ENCODE results near the gene RHOBTB1.

Gene RHOBTB1

DNA sequence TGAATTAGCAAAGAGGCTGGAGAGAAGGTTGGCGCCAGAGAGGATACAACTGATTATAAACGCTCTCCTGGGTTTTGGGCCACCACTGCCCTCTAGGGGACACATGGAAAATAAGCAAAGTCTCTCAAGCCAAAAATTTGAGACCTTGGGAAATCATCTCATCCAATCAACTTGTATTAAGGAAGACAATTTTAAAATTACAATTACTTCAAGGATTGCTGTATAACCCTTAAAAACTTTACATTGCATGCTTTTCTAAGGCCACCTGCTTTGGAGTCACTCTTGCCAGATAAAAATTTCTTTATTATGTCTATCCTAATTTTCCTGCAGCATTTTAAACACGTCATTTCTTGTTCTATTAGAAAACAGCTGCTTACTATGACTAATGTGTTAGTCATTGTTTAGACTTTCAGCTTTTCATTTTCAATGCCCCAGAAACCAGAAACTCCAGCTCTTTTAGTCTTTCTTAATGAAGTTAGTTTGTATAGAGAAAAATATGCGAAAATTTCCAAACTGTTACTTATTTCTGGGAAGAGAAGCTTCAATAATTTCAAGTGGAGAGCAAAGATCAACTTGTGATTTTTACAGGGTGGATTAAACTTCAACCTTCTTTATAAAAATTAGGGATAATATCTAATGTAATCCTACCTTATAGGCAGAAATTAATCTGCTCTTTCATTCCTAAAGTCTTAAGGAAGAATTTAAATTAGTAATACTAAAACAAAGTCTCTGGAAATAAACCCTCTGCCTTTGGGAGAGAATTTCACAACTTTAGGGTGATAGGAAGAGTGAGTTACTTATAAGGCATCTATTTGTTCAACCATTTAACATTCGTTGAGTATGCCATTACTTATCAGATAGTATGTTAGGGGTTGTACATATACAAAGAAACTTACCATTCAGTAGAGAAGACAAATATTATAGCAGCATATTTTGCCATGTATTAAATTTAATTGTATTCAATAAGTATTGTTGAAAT is 20.6 kb upstream of the RHOBTB1 start:
- peak; percentile 94 for DNase-seq (ENCODE audit: low spot score)

DNA sequence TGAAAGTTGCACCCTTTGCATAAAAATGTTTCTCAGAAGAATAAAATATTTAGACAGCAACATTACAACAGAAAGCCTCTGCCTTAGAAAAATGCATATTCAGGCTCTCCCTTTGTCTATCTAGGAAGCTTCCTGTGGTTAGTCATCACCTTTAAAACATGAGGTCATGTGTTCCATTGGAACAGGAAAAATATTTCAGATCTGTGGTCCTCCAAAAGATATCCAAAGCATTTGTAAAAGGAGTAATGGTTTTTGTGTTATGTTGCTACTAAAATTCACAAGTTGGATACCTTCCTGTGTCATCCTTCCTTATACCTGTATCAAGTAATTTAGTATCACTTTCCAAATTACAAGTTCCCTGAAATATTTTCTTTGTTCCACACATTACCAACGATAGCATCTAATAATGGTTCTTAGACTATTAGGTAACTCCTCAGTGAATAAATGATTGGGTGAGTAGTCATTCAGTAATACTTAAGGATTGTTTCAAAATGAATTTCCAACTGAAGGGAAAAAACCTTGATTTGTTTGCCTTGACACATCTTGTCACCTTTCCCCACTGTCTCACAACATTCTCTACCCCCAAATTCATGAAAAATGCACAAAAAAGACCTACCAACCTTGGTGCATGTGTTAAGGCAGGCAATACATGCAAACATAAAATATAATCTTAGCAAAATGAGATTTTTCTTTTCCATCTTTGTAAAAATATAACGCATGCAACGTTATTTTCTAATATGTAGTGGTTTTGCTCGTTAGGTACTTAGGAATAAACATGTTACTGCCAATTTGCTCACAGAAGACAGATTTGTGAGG is 19.7 kb upstream of the RHOBTB1 start:
- peak; percentile 67 for DNase-seq (ENCODE audit: low spot score)

DNA sequence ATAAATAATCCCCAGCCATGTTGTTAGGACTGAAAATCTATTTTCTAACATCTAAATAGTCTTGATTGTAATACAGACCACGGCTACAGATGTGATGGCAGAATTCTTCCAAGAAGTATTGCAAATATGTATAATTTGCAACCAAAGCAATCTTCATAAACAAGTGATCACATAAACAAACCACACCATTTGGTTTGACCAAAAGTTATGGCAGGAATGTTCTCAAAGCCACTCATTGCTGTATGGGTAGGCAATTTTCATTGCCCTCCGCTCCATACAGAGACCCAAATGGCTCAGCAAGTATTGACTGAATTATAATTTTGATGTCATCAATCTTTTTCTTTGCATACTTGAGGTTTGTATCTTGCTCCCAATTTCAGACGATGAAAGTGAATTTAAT is 19.0 kb upstream of the RHOBTB1 start:
- no peak for DNase-seq (ENCODE audit: low spot score)

DNA sequence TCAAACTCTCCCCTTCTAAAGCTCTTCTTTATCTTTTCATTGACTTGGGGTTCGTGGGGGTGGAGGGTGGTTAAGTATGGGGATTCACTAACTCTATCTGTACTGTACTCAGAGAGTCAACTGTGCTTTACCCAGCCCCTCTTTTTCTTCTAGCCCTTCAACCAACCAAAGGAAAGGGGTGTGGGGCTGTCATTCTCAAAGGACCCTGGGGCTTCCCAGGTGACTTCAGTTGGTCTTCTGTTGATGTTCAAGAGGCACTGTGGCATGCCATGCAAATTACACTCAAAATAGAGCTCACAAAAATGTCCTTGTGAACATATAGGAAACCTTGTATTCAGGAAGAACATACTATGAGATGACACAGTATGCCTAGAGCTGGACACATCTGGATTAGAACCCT is 16.9 kb upstream of the RHOBTB1 start:
- no peak for DNase-seq (ENCODE audit: low spot score)

DNA sequence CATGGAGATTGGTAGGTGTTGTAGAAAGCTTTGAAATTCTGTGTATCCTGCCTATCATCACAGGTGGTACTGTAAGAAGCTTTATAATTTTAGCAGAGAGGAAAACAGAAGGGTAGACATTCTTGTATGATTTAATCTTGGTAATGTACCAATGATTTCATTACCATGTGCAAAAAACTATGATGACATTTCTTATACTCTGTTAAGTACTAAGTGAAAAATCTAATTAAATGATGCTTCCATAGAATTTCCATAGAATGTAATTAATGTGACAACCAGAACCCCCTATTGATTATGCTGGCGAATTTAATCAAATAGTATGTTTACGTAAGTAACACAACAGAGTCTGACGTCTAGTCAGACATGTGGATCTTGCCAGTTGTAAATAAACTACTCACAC is 16.0 kb upstream of the RHOBTB1 start:
- no peak for DNase-seq (ENCODE audit: low spot score)

DNA sequence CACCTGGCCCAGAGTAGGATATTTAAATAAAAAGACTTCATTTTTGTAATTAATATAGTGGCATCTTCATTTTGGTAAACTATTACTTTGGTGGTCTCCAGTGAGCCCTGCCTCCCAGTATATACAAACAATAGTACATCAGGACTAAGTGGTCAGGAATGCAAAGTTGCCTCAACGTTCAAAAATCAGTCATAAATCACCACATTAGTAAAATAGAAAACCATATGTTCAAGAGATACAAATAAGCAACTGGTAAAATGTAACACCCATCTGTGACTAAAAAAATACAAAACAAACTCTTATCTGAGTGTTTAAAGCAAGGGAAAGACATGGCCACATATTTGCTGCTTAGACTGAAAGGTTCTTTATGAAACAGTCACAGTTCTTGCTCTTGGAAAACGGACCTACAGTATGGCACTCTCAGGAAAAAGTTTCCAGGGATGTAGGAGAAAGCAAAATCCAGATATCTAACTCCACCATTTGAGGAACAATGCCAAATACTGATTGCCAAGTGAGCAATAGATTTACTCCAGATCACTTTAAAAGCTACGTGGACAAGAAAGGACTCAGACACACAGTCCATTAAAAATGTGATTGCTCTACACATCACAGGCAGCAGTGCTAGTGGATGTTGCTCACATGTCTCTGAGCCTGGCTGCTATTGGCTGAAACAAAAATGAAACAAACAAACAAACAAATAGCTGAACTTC is 15.1 kb upstream of the RHOBTB1 start:
- DNase-seq (ENCODE audit: low spot score) = peak; percentile 46

DNA sequence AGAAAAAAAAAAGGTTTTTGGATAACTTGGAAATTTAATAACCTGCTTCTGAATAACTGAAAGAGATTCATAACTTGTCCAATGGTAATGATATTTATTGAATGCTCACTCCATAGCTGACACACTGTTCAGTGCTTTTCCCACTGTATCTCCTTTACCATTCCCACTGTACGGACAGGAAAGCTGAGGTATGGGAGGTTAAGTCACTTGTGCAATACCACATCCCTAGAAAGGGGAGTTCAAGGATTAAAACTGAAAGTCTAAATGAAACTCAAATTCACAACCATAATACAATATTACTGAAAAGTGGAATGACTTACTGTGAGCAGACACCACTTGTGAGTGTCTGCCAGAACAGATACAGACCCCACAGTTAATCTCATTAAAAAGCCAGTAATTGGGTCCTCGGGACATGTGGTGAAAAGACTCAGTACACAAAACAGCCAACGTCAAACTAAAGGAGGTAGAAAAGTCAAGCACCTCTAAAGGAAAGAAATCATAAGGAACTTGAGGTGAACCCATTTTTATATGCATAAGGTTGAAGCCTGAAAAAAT is 13.8 kb upstream of the RHOBTB1 start:
- DNase-seq (ENCODE audit: low spot score) = no peak

DNA sequence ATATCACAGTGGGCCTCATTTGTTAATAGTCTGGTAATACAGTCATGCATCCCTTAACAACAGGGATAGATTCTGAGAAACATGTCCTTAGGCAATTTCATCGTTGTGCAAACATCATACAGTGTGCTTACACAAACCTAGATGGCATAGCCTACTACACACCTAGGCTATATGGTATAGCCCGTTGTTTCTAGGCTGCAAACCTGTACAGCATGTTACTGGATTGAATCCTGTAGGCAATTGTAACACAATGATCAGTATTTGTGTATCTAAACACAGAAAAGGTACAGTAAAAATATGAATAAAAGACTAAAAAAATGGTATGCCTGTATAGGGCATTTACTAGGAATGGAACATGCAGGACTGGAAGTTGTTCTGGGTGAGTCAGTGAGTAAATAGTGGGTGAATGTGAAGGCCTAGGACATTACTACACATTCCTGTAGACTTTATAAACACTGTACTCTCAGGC is 12.0 kb upstream of the RHOBTB1 start:
- DNase-seq (ENCODE audit: low spot score) = no peak

DNA sequence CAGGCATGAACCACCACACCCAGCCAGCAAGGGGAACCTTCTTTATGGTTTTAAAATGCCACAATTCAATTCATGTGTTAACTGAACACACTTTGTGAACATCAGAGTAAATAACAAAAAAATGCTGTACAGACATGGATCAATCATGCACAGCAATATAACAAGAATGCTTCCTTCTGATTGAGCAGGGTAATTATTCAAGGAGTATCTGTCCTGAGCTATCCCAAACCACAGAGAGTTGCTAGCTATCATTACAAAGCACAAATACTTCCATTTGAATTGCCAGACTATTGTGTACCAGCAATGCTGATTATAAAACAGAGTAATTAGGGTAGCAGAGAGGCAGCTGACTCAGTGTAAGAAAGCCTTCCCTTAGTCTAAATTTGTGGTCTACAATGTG is 11.3 kb upstream of the RHOBTB1 start:
- peak; percentile 42 for DNase-seq (ENCODE audit: low spot score)

DNA sequence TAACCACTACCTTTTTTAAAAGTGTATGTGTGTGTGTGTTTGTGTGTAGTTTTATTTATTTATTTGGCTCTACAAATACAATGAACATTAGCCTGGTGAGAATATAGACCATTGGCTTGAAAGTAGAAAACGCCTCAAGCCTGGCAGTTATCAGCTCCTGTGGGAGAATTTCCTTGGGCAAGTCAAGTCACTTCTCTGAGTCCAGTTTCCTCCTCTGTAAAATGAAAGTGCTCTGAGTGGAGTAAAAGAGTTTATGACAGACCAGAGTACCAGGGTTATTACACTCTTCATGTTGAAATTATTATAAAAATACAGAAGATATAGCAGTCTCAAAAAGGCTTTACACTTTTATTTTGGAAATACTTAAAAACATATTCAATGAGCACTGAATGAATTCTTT is 10.1 kb upstream of the RHOBTB1 start:
- no peak for DNase-seq (ENCODE audit: low spot score)

DNA sequence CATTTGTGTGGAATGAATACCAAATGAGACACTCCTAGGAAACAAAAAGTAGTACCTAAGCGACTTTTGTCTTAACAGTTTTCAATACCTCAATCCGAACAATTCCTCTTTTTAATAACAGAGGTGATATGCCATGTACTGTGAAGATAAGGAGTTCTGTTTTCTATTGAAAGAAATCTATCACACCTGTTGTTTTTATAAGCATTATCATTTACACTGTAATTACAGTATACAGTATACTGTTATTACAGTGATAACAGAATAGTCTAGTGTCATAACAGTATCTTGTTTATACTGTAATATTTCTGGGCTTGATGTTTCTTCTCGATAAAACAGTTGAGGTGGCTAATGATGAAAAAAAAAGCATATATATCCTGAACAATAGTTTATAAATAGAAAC is 9.4 kb upstream of the RHOBTB1 start:
- no peak for DNase-seq (ENCODE audit: low spot score)

DNA sequence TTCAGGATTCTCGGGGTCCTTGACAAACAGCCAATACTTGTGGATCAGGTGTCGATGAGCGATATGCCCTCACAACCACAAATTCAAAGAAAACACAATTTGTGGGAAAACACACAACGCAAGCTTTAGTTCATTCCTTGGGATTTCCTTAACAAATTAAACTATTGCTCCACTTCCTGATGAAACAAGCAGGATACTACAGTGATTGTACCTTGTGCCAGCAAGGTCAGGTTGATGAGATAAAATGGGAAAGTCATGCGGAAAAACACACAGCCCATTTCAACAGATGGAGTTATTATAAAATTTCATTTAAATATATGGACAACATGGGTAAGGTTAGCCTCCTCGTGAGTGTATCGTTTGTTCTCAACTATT is 8.8 kb upstream of the RHOBTB1 start:
- DNase-seq (ENCODE audit: low spot score) = peak; percentile 49

DNA sequence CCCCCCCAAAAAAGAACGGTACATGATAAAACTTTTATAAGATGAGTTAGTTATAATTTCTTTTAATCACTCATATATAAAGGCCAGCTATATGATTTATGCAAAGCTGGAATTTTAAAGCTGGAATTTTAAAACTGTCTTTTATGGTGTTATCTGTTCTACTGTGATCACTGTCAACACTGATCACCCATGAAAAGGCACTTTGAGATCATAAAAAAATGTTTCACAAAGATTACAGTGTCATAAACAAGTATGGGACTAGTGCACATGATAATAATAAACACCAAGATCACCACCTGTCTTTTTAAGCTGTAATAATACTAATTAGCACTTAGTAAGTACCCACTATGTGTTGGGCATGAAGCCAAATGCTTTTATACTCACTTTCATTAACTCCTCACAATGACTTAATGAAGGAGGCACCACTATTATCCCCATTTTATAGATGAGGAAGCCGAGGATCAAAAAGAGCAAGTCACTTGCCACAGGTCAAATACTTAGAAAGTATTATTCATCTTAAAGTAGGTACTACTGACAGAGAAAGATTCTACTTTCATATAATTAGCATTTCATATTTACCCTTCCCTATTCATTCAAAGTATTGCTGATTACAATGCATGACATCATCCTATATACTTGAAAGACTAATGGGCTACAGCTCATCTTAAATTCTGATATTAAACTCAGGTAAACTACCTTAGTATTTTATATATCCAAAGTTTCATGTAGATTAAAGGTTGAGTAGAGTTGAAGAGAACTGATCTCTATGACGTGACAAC is 8.3 kb upstream of the RHOBTB1 start:
- no peak for DNase-seq (ENCODE audit: low spot score)

DNA sequence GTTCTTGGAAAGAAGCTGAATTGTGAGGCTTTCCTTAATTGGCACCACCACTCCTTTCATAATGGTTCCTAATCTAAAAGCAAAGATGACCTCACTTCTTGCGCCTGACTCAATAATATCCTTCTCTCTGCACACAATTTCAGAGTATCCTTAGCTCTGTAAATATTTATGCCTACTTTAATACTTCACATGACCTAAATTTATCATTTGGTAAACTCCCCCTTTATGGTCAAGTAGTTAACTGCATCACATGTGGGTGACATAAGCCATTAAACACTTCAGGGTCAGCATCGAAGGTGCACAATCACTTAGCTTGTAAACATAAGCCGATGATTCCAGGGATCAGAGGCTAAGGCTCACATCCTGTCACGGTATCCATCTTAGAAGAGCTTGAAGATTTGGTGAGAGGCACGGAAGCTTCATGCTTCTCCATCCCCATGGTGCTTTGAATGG is 7.3 kb upstream of the RHOBTB1 start:
- DNase-seq (ENCODE audit: low spot score) = peak; percentile 95

DNA sequence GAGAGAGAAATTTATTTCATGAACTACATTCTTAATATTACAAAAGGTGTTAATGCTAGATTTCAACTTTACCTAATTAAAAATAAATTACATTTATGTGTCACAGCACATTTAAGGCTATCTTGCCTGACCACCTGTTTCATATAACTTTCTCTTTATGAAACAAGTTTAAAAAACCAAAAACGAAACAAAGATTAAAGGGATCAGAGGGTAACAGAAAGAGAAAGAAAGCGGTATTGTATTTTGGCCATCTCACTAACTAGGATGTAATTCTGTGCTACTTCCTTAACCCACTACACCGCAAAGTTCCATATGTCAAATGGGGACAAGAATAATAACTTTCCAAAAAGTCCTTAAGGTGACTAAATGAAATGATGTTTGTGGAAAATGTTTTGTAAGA is 6.3 kb upstream of the RHOBTB1 start:
- no peak for DNase-seq (ENCODE audit: low spot score)

DNA sequence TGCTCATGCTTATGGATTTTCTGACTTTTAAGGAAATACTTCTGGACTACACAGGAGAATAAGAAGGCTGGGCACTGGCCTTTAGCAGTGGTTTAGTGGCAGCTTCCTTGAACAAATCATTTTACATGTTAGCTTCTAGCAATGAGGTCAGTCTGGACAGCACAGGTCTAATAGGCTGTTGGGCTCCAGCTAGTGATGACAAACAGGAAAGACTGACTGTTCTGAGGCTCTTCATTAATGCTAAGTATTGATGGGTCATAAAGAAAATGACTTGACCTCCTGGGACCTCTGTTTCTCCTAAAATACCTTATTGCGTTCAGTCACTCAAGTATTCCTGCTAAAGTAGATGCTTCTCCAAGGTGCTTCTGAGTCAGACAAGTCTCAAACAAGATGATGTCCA is 4.9 kb upstream of the RHOBTB1 start:
- peak; percentile 93 for DNase-seq (ENCODE audit: low spot score)

DNA sequence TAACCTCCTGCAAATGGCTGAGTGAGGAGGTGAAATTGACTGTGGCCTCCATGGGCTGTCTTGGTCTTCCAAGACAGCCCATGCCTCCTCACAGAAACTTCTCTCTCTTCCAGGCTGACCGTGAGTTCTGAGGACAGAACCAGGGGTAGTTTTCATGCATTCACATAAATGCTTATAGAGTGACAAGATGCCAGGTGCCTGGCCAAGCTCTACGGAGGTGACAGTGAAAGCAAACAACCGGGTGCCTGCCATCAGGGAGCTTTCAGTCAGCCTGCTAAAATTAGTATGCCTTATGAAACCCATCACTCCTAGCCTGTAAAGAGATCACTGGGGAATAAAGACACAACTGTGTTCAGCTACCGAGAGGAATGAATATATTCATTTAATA is 919 bp upstream of the RHOBTB1 start:
- DNase-seq (ENCODE audit: low spot score) = no peak

DNA sequence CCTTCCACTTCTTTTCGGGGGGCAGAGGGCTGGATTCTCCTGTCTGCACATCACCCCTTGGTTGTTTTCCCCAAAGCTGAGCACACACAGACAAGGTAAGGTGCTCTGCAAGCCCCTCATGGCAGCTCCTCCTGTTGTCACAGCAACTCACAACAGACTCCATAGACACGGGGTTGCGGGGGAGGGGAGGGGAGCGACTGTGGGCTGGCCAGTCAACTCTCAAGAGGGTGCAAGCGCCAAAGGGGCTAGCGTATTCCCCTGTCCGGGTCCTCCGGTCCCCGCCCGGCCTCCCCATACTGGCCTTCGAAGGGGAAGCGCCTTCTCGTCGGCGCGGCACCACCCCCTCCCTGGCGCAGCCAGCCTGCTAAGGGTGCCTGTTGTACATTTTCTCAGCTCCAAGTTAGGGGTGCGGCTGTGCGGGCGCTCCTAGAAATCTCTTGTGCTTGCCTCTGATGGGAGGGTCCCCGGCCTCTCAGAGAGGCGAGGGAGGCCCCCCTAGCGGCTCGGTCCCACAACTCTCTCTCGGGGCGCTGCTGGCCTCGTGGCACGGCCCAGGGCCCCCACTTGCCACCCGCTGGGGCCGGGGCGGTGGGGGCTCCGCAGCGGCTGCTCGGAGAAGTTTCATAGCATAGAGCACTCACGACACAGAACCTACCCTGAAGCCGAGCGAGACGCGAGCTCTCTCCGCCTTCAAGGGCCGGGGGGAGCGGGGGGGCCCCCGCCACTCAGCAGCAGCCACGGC is 498 bp downstream of the RHOBTB1 start:
- DNase-seq (ENCODE audit: low spot score) = peak; percentile 73

DNA sequence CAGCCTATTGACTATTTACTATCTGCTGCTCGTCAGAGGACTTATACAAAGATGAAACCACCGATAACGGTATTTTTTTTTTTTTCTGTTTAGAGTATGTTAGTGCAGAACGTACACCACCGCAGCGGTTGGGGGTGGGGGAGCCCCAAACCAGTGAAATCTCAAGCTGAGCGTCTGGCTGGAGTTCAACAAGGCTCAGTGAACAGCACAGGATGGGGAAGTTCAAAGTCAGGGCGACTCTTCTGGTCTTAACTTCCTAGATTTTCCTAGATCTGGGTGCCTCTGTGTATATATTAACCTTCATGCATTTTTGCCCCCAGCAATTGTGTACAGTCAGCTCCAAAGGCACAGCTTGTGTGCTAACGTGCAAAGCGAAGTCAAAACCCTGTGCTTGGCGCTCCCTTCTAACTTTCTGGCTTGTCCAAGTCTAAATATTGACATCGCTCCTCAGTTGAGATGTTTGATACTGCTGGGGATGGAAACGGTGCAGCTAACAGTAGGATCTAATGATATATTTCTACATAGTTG is 1.1 kb downstream of the RHOBTB1 start:
- peak; percentile 42 for DNase-seq (ENCODE audit: low spot score)

DNA sequence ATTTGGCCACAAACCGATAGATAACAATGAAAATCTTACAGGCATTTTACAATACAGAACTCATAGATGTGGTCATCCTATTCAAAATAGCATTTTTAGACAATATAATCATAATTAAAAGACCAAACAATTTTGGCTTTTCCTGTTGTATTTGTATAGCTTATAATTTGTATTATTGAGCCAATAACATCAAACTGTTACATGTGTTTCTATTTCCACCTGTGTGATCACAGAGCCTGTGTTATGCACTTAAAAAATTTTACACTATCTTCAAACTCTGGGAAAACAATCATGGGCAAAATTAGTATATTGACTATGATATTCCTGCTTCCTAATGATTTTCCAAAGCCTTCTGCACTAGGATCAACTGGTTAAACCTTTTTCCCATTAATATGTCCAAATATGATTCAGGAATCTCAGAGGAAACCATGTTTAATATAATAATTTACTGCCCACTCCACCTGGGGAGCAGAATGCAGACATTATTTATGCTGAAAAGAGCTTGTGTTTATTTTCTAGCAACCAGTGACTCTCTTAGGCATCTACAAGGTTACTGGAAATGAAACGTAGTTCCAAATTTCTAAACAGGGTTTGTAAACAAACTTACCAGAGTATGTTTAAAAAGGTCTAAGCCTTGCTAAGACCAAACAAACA is 1.7 kb downstream of the RHOBTB1 start:
- no peak for DNase-seq (ENCODE audit: low spot score)
